Fibroblast of pulmonary artery (primary cell): ENCODE data around the gene TEX35.
"Not testable (repeated sequence)": the region's sequence is repeated elsewhere in the genome, so short reads cannot be mapped to it uniquely, and the experiment has no call there.

Source experiments
- DNase-seq: peaks from one replicate; pipeline ENCODE4 v3.0.0-alpha.2; 2010; ENCODE audit warnings: low read depth
- H3K4me3 ChIP-seq: replicated peaks from 2 replicates; pipeline ENCODE4 v1.5.1; 2011; ENCODE audit warnings: low read depth, mild to moderate bottlenecking, control low read depth, low read length, moderate library complexity
- TF ChIP-seq, protein P1 (sequence below): IDR thresholded peaks from 2 replicates; pipeline ENCODE4 v1.5.1; 2011; ENCODE audit warnings: mild to moderate bottlenecking, control low read depth, low read length, inconsistent platforms; ENCODE audit errors: missing control alignments

The TEX35 gene

DNA sequence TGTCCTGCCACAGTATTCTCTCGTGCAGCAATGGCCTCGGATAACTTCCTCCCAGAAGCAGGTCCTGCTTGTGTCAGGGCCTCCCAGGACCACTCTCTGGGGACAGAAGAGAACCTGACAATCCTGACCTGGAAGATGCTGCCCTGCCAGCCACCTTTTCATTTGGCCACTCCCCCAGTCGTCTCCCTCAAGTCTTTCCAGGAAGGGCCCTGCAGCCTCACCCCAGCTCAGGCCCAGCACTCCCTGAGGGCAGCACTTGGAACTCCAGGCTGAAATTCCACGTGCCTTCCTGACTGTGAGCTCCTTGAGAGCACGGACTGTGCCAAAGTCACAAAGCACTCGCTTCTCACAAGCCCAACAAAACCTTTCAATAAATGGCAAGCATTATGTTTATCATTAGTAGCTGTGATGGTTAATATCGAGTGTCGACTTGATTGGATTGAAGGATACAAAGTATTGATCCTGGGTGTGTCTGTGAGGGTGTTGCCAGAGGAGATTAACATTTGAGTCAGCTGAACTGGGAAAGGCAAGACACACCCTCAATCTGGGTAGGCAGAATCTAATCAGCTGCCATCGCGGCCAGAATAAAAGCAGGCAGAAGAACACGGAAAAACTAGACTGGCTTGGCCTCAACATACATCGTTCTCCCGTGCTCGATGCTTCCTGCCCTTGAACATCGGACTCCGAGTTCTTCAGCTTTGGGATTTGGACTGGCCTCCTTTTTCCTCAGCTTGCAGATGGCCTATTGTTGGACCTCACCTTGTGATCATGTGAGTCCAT is 13.8 kb upstream of the TEX35 start:
- TF ChIP-seq, protein P1, sequence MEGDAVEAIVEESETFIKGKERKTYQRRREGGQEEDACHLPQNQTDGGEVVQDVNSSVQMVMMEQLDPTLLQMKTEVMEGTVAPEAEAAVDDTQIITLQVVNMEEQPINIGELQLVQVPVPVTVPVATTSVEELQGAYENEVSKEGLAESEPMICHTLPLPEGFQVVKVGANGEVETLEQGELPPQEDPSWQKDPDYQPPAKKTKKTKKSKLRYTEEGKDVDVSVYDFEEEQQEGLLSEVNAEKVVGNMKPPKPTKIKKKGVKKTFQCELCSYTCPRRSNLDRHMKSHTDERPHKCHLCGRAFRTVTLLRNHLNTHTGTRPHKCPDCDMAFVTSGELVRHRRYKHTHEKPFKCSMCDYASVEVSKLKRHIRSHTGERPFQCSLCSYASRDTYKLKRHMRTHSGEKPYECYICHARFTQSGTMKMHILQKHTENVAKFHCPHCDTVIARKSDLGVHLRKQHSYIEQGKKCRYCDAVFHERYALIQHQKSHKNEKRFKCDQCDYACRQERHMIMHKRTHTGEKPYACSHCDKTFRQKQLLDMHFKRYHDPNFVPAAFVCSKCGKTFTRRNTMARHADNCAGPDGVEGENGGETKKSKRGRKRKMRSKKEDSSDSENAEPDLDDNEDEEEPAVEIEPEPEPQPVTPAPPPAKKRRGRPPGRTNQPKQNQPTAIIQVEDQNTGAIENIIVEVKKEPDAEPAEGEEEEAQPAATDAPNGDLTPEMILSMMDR = no peak
- DNase-seq = no peak
- H3K4me3 ChIP-seq = no peak overlapping the region

DNA sequence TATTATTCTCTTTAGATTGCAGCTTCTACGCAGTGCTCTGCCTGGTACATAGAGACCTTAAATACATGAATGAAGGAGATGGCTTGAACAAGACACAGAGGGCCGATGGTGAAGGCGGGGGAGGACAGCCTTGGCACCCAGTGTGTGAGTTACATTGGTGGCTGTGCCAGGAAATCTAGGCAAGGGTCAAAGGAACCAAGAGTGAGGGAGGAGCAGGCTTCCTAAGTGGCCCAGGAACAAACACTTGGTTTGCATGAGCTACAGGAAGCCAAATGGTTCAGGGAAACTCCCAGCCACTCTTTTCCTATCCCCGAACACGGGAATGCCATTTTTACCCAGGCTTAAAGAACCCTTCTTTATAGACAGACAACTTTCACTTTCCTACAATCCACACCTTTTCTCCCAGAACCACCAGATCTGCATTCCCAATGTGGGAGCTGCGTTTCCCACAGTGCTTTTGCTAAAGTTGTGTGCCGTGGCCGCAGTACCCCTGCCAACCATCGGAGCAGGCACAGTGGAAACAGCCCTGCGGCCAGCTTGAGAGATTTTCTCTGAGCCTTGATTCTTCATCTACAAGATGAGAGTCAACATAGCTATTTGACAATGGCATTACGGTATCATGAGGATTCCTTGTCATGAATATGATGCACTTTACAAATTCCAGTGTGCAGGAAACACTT is 12.7 kb upstream of the TEX35 start:
- DNase-seq = no peak
- TF ChIP-seq, protein P1 = peak; percentile 17

DNA sequence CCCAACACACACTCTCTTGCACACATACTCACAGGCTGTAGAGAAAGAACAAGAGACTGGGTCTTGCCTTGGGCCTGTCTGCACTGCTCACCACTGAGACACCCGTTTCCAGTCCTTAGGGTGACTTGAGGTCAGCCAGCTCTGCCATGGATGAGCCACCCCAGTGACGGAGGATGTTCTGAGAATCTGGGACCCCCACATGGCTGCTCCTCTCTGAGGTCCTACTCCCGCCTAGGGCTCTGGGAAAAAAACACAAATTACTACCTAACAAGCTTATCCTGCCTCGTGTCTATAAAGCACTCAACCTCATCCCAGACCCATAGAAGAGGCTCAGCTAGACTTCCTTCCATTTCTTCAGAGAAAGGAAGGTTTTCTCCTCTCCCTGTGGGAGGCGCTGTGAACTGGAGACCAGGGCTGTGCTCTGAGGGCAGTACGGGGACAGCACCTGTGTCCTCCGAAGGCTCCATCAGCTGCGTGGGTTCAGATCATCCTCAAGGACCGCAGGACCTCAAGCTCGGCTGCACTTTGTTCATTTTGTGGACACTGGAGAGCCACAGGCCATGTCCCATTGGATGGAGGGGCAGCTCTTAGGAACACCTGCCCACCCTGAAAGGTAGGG is 11.9 kb upstream of the TEX35 start:
- DNase-seq = no peak
- no peak overlapping the region for H3K4me3 ChIP-seq
- TF ChIP-seq, protein P1 = no peak

More for the DNA sequence above, 12.7 kb upstream of the TEX35 start:
- H3K4me3 ChIP-seq = no peak overlapping the region

DNA sequence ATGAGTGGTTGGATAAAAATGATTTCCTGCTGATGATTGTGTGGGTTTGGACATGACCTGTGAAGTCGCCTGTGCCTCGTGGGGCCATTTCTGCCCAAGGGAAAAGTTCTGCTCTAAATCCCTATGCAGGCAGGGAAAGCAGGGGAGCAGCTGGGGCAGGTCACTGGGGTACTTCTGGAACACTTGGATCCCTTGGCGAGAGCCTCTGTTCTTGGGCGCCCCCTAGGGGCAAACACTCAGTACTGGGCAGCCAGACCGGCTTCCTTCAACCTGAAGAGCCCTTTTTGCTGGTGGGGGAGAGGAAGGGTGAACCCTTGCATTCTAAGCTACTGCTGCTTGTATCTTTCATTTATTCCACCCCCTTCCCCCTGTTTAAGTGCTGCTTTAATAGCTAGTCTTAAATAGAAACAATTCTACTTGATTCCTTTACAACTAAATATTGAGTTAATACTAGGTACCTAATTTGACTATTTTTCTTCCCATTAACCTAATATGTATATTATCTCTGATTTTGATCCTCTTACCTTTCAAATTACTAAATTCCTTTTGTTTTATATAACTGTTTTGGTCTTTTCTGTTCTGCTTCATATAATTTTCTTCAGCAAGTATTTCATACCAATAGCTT is 11.1 kb upstream of the TEX35 start:
- TF ChIP-seq, protein P1 = peak; percentile 98
- no peak overlapping the region for H3K4me3 ChIP-seq
- peak; percentile 76 for DNase-seq

DNA sequence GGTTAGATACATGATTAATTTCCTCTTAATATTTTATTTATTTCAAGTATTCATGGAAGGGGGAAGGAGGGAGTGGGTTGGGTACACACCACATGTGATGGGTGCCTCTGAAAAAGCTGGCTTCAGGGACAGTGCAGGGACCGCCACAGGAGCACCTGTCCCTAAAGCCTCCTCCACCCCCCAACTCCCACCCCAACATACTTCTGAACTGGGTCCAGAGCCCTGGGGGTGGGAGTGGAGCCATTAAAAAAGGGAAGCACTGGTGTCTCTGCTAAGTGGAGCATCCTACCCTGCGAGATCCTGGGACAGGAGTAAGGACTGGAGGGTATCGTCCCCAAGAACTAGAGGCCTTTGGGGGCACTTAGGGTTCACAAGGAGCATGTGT is 10.6 kb upstream of the TEX35 start:
- H3K4me3 ChIP-seq = no peak overlapping the region
- DNase-seq = no peak
- TF ChIP-seq, protein P1 = no peak

DNA sequence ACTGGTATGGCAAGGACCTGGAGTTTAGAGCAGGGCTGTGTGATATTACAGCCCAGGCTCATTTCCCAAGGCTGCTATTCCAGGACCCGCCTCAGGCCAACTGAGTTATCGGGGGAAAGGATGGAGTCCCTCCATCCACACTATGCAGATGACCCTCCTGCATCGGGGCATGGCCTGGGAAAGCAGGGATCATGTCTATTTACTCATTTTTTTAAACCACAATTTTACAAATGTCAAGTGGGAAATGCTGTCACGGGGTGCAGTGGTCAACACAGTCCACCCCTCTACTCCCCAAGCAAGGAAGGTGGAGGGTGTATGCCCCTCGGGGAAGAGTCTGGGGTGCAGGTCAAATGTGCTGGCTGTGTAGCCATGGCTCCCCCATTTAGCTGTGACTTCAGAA is 10.1 kb upstream of the TEX35 start:
- TF ChIP-seq, protein P1 = no peak
- H3K4me3 ChIP-seq = no peak overlapping the region

DNA sequence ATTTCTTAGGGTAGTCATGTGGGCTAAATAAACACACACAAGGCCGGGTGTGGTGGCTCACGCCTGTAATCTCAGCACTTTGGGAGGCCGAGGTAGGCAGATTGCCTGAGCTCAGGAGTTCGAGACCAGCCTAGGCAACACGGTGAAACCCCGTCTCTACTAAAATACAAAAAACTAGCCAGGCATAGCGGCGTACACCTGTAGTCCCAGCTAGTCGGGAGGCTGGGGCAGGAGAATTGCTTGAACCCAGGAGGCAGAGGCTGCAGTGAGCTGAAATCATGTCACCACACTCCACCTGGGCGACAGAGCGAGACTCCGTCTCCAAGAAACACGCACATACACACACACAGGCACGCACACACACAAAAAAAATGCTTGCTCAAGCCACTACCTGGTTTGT is 9.6 kb upstream of the TEX35 start:
- not testable (repeated sequence) for DNase-seq, H3K4me3 ChIP-seq

More for the DNA sequence above, 10.1 kb upstream of the TEX35 start:
- no peak for DNase-seq
